ENCODE measurements around the gene PKD1.
"Not testable (repeated sequence)": the region's sequence is repeated elsewhere in the genome, so short reads cannot be mapped to it uniquely, and the experiment has no call there.

PKD1 gene

DNA sequence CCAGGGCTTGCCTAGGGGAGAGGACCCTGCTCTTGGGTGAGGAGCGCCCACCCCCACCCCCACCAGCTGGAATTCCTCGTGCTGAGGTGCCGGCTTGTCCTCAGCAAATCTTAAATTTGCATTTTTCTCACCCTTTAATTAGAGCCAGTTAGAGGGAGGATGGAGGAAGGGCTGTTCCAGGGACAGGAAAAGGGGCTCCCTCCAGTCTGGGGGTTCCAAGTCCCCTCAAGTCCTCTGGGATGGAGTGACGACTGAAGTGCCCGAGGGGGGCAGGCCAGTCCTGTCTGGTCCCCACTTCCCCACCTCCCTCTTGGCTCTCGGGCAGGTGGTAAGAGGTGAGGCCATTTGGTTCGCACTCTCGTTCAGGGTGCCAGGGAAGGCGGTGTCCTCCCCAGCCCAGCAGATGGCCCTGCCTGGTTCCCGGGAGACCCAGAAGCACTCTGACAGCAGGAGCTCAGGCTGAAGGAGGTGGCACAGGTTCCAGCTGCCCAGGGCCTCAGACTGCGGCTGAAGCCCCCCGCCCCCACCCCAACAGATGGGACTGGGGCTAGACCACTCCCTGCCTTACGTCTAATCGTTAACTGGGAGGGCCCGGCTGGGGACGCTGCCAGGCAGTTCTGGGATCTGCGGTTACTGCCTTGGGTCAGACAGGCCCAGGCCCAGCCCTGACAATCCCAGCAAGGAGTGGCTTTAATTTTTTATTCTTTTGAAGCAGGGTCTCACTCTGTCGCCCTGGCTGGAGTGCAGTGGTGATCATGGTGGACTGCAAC, 14.9 kb upstream of the PKD1 start:
- DNase-seq (ENCODE audit: low spot score), result peak; percentile 54

- DNase-seq (ENCODE audit: low spot score), result peak; percentile 63
Measured at GRCh38 chr16:2149630-2150417, 14.1 kb upstream of the PKD1 start.

DNA sequence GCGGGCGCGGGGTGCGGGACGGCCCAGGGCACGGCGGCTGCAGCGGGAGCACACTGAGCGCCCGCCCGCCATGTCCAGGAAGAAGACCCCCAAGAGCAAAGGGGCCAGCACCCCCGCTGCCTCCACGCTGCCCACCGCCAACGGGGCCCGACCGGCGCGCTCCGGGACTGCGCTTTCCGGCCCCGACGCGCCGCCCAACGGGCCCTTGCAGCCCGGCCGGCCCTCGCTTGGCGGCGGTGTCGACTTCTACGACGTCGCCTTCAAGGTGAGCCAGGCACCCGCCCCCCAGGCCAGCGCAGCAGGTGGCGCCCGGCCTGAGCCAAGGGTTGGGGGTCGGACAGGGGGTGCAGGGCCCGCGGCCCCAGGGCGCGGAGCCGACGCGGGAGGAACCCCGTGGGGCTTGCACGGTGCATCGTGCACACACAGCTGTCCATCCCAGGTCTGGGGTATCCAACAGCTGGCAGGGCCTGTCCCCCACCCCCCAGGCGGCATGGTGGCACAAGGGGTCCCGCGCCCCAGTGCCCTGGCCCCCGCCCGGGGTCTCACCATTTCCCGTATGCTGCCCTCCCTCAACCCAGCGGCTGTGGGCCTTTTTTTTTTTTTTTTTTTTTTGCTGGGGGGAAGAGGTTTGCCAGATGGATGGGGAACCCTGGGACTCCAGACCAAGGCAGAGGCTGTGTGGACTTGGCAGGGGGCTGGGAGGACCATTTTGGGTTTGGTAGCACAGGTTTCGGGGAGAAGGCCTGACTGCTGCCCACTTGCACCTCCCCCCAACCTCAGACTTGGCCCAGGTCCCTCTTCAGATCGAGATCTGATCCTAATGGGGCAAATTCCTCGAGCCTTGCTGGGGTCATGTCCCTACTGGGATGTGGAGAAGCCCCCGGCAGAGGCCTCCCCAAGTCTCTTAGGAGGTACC, 13.3 kb upstream of the PKD1 start:
- DNase-seq (ENCODE audit: low spot score), result peak; percentile 43

DNA sequence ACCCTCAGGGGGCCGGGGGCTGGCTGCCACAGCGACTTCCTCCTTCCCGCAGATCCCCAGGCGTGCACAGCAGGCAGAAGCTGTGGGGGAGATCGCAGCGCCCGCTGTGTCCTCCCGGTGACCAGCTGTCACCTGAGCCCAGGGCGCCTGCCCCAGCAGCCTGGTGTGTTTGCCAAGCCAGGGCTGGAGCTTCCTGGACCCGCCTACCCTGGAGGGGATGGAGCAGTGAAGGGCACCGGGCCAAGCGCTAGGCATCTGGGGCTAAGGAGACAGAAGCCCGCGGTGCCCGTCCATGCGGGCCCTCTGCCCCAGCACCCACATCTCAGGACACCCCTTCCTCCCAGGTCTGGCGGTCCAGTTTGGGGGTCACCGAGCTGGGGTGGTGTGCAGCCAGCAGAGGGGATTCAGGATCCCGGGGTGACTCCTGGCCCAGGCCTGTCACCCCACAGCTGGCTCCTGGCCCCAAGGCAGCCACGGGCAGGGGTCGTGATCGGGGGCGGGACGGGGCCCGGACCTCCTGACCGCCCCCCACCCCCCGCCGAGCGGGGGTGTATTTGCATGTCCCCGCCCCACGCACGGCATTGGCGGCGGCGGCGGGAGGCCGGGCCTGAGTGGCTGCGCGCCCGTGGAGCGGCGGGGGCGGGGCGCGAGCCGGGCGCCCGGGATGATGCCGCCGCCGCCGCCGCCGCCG, 12.4 kb upstream of the PKD1 start, which contains the start of gene RAB26:
RAB26 (plus strand) TSS at position 645 of the 691 bp plus-strand sequence. CDS start 159 bp downstream, outside the sequence.
- peak; percentile 60 for DNase-seq (ENCODE audit: low spot score)

DNA sequence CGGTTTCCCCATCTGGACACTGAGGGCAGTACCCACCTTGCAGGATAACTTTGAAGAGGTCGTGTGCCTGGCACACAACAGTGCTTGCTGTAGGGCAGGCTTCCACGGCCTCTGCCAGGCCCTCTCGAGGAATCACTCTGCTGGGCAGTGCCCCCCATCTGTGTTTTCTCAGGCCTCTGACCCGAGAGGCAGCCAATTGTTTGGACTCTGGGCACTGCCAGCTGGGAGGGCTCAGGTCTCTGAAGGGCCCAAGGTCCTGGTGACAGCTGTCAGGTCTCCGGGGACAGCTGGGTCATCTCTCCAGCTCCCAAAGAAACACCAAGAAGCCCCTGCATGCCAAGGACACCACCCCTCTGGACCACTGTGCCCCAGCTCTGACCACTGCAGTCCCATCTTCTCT, 11.7 kb upstream of the PKD1 start:
- no peak for DNase-seq (ENCODE audit: low spot score)

GRCh38 chr16:2145843-2146242, 10.1 kb upstream of the PKD1 start:
- no peak for DNase-seq (ENCODE audit: low spot score)

DNA sequence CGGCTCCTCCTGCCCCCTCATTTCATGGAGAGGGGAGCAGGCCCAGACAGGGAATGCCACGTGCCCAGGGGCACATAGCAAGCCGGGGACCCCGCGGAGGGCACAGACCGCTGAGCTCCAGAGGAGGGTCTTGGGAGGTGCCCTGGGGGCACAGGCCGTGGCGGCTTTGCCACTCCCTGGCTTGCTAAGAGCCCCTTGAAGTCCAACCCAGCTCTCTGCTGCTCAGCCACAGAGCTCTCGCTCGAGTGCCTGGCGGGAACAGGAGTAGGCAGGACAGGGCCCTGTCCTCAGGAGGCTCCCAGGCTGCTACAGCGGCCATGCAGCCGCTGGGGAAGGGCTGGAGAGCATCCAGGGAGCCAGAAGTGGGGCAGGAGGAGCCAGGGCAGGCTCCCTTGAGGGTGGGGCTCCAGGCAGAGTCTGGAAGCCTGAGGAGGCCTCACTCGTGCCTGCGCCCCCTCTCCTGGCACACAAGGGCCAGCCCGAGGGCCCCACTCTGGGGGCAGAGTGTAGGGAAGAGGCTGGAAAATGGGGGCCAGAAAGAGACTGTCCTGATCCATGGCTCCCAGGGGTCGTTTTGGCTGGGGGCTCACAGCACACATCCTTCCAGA, 8.3 kb upstream of the PKD1 start:
- no peak for DNase-seq (ENCODE audit: low spot score)

DNA sequence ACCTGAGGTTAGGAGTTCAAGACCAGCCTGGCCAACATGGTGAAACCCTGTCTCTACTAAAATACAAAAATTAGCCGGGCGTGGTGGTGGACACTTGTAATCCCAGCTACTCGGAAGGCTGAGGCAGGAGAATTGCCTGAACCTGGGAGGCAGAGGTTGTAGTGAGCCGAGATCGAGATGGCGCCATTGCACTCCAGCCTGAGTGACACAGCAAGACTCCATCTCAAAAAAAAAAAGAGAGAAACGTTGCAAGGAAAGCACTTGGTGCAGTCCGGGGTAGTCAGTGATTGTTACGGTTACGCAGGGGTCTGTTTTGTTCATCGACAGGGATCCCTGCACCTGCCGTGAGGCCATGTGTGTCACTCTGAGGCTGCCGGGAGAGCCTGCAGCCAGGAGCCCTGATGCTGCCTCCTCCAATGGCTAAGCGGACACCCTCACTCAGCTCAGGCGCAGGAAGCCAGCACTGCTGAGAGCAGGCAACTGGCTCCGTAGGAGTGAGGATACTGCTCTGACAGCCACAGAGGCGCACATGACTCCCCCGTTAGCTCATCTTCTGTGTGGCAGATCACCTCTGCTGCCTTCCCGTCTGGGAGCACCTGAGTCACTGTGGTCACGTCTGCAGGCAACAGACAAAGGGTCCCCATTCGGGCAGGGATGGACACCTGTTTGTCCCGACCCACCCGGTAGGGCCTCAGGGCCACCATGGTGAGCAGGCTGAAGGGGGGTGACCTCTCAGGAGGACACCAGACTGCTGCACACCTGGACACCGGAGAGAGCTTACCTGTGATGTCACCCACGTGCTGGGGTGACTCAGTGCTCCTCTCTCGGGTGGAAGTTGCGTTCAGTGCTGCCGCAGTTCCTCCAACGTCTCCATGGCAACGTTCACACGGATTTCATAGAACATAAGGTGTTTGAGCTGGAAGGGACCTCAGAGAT, 7.5 kb upstream of the PKD1 start:
- no peak for DNase-seq (ENCODE audit: low spot score)

DNA sequence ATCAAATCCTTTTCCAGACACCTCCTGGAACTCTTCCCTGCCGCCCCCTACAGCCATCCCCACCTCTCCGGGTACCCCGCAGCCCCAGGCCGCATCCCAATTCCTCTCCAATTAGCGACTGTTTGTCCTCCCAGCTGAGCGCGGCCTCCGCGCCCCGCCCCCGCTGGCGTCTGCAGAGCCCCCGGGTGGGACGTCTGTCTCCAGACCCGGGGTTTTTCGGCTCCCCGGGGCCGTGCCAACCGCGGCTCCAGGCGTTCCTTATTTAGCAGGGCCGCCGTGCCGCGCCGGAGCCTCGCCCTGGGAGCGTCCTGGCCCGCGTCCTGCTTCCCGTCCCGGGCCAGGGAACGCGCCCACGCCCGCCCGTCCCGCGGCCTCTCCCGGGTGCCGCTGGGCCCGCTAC, 627 bp downstream of the PKD1 start:
- not testable (repeated sequence) for DNase-seq (ENCODE audit: low spot score)

DNA sequence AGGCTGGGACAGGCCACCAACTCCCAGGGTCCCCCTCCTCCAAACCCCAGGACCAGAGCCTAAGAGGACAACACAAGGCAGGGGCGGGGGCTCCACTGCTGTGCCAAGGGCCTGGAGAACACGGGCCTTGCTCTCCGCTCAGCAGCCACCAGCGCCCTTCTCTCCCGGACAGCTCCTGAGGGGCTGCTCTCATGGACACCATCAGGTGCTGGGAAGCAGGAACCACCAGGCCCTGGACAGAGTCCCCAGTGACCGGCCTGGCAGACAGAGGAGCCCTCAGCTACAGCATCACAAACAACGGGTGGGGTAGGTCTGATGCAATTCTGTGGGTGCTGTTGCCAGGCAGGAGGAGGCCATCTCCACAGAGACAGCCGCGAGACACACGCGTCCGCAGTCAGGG, 1.9 kb downstream of the PKD1 start:
- not testable (repeated sequence) for DNase-seq (ENCODE audit: low spot score)

DNA sequence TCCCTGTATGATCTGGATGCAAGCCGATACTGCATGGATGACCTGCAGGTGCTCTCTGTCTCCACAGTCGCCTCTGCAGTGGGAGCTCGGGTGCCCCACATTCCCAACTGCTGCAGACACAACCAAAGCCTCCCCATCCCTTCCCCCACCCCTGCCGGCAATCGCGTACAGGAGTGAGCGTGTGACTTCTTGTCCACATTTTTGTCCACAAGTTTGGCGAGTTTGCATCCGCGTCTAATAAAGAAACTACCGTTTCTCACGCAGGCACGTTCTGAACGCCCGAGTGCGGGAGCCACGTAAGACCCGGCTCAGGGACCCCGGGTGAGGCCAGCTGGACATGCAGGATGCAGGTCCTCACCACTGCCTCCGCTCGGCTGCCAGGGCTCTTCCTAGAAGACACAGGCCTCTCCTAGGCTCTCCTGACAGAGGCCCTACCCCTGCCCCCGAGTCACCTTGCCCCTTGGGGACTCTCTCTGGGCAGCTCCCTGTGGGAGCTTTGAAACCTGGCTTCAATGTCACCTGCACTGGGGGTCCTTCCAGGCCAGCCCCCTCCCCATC, 5.7 kb downstream of the PKD1 start:
- DNase-seq (ENCODE audit: low spot score), result not testable (repeated sequence)

DNA sequence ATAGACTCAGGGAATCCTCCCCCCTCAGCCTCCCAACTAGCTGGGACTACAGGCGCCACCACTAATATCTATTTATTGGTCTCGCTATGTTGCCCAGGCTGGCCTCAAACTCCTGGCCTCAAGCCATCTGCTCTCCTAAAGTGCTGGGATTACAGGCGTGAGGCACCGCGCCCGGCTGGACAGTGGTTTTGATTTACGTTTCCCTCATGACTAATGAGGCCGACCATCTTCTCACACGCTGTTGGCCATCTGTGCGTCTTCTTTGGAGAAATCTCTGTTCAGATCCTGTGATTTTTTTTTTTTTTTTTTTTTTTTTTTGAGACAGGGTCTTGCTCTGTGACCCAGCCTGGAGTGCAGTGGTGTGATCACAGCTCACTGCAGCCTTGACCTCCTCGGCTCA, 6.4 kb downstream of the PKD1 start:
- not testable (repeated sequence) for DNase-seq (ENCODE audit: low spot score)

- not testable (repeated sequence) for DNase-seq (ENCODE audit: low spot score)
Measured at GRCh38 chr16:2127630-2128280, 7.9 kb downstream of the PKD1 start.

DNA sequence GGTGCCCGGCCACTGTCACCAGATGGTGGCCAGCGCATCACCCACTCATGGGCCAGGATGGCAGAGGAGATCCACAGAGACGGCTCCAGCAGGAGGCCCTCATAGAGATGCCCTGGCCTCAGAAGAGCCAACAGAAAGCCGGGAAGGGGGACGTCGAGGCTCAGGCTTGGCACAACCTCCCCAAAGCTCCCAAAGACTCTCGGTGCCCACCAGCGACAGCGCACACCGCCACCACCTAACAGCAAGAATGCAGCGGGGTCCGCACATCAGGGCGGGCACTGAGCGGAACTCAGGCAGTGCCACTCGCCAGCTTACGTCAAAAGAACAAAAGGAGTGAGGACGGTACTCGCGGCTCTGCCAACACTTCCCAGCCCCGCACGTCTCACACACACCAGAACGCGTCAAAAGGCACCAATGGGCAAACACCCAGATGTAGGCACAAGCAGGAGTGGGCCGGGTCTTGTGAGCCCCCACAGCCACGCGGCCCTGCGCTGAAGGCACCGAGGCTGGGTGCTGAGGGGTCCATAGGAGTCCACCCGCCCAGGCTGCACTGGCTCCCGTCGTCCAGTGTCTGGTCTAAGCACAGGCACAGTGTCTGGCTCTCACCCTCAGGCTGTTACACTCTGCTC, 8.7 kb downstream of the PKD1 start:
- not testable (repeated sequence) for DNase-seq (ENCODE audit: low spot score)

GRCh38 chr16:2126161-2126743, 9.4 kb downstream of the PKD1 start:
- not testable (repeated sequence) for DNase-seq (ENCODE audit: low spot score)

DNA sequence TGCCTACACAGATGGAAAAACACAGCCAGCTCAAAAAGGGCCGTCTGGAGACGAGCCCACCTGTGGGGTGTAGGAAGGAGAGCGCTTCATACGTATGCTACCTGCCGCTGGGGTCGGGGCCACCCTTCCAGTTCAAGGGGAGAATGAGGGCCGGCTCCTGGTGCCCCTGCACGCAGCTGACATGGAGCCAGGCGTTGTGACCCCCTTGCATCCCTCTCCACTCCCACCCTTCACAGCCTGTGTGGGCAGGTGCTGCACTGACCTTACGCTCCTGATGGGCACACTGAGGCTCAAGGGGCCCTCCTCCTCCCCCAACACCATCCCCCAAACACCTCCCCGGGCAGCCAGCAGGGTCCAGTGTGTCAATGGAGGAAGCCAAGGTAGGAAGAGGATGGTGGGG, 10.1 kb downstream of the PKD1 start:
- DNase-seq (ENCODE audit: low spot score), result not testable (repeated sequence)

- DNase-seq (ENCODE audit: low spot score), result not testable (repeated sequence)
Measured at GRCh38 chr16:2124694-2125444, 10.8 kb downstream of the PKD1 start.

DNA sequence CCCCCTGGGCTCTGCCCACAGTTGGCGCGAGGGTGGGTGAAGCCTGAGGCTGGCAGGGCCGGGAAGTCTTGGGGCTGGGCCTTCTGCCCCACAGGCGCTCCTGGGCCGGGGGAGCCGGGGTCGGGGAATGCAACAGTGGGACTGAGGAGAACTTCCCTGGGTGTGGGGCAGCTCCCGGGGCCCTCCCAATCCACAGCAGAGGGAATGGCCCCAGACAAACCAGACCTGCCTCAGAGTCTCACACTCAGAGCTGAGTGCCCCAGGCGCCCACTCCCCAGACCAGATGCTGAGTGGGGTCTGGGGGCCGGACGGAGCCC, 11.4 kb downstream of the PKD1 start:
- DNase-seq (ENCODE audit: low spot score), result not testable (repeated sequence)
